Activated CD4-positive, alpha-beta T cell treated with anti-CD3 and anti-CD28 coated beads, Interleukin-2, amount 50 U/mL, for 24 hours (primary cell): ENCODE results near the gene APP.

Experiments
- DNase-seq, 2 donors: peaks; one replicate each; pipeline ENCODE4 v3.0.0-alpha.2; 2020; ENCODE audit warnings: low read depth in 1 of 2, low spot score in 1 of 2

The APP gene

GRCh38 chr21:25983745-25984144 is 186.8 kb downstream of the APP start:
- DNase-seq = no peak

GRCh38 chr21:25980710-25981109 is 189.9 kb downstream of the APP start:
- no peak for DNase-seq

- DNase-seq = no peak
Measured at GRCh38 chr21:25979845-25980616, 190.5 kb downstream of the APP start.

GRCh38 chr21:25977068-25977611 is 193.4 kb downstream of the APP start:
- DNase-seq = no peak

- DNase-seq = no peak
Measured at GRCh38 chr21:25974964-25975363, 195.6 kb downstream of the APP start.

- DNase-seq = no peak
Measured at GRCh38 chr21:25970254-25970930, 200.2 kb downstream of the APP start.

GRCh38 chr21:25967901-25968438 is 202.6 kb downstream of the APP start:
- no peak for DNase-seq

- no peak for DNase-seq
Measured at GRCh38 chr21:25967181-25967900, 203.2 kb downstream of the APP start.

- DNase-seq = no peak
Measured at GRCh38 chr21:25965951-25966707, 204.4 kb downstream of the APP start.

GRCh38 chr21:25964926-25965325 is 205.6 kb downstream of the APP start:
- DNase-seq = no peak

- DNase-seq = no peak
Measured at GRCh38 chr21:25964015-25964414, 206.6 kb downstream of the APP start.

- DNase-seq = no peak
Measured at GRCh38 chr21:25963181-25963580, 207.4 kb downstream of the APP start.

GRCh38 chr21:25961042-25961441 is 209.5 kb downstream of the APP start:
- DNase-seq = no peak

GRCh38 chr21:25960402-25960801 is 210.2 kb downstream of the APP start:
- no peak for DNase-seq

GRCh38 chr21:25959799-25960198 is 210.8 kb downstream of the APP start:
- DNase-seq = no peak

- no peak for DNase-seq
Measured at GRCh38 chr21:25956993-25957714, 213.4 kb downstream of the APP start.

GRCh38 chr21:25955646-25956045 is 214.9 kb downstream of the APP start:
- no peak for DNase-seq

GRCh38 chr21:25953659-25954058 is 216.9 kb downstream of the APP start:
- no peak for DNase-seq

GRCh38 chr21:25953196-25953595 is 217.4 kb downstream of the APP start:
- no peak for DNase-seq

- no peak for DNase-seq
Measured at GRCh38 chr21:25952306-25952705, 218.3 kb downstream of the APP start.
